Activated CD4-positive, alpha-beta memory T cell treated with anti-CD3 and anti-CD28 coated beads for 36 hours (primary cell): ENCODE data around the gene SEL1L2. TPM values are rescaled to one million over a fixed set of nuclear protein-coding genes. Genes with fewer than 3 reads are reported as not detected.

ENCODE experiments used
- CTCF ChIA-PET: fragments of 350-600 bp; sonication (Branson Sonifier 250); formaldehyde crosslinking; loops from one replicate; lab custom pipeline; 2021; ENCODE audit warnings: antibody characterized with exemption, inconsistent platforms; lab: Charles Lee
- POLR2A ChIA-PET: fragments of 350-600 bp; sonication (Branson Sonifier 250); formaldehyde crosslinking; loops from one replicate; lab custom pipeline; 2021; ENCODE audit warnings: antibody characterized with exemption; lab: Charles Lee
- DNase-seq: peaks from one replicate; pipeline ENCODE4 v3.0.0-alpha.2; 2020
- H3K27ac Mint-ChIP-seq: one replicate; pipeline ENCODE4 v1.8.0; 2021; ENCODE audit warnings: mixed read lengths
- H3K27me3 Mint-ChIP-seq: one replicate; pipeline ENCODE4 v1.8.0; 2021; ENCODE audit warnings: mixed read lengths
- H3K36me3 Mint-ChIP-seq: one replicate; pipeline ENCODE4 v1.8.0; 2021; ENCODE audit warnings: mixed read lengths
- H3K4me1 Mint-ChIP-seq: one replicate; pipeline ENCODE4 v1.8.0; 2021; ENCODE audit warnings: low read depth, mixed read lengths
- H3K4me3 Mint-ChIP-seq: one replicate; pipeline ENCODE4 v1.8.0; 2021; ENCODE audit warnings: mild to moderate bottlenecking, mixed read lengths
- H3K9me3 Mint-ChIP-seq: one replicate; pipeline ENCODE4 v1.8.0; 2021; ENCODE audit warnings: mixed read lengths
- intact Hi-C: fragments of 100-400 bp; cut with micrococcal nuclease; formaldehyde crosslinking; loops from one replicate; pipeline ENCODE4 v1.15.1; 2023
- total RNA-seq, 2 experiments: library from RNA; stranded (reverse); gene quantifications; one replicate each; pipeline ENCODE4 v1.2.3, GENCODE V29; 2021

The SEL1L2 gene
- total RNA-seq, 2 experiments from 2014 or later = not detected

- ChIA-PET POLR2A (no interaction called here), CTCF (no interaction called here)
- no peak for DNase-seq
- peaks cover 2% of the 10 kb centered on the region for H3K36me3 Mint-ChIP-seq
- intact Hi-C loops = no loop called here
- H3K4me3 Mint-ChIP-seq = no peak overlapping the region
- peaks cover 3% of the 10 kb centered on the region for H3K4me1 Mint-ChIP-seq
- H3K9me3 Mint-ChIP-seq = peaks cover 14% of the 10 kb centered on the region
- peaks cover 3% of the 10 kb centered on the region for H3K27me3 Mint-ChIP-seq
- no peak overlapping the region for H3K27ac Mint-ChIP-seq
Observed at GRCh38 chr20:13991311-13991710, 897 bp upstream of the SEL1L2 start.

- CTCF ChIA-PET = no interaction called here
- H3K4me3 Mint-ChIP-seq = no peak overlapping the region
- DNase-seq = no peak
- H3K9me3 Mint-ChIP-seq = peaks cover 5% of the 10 kb centered on the region
- no peaks in the 10 kb centered on the region for H3K27me3 Mint-ChIP-seq
- intact Hi-C loops = no loop called here
- H3K36me3 Mint-ChIP-seq = no peaks in the 10 kb centered on the region
- POLR2A ChIA-PET = no interaction called here
- H3K27ac Mint-ChIP-seq = no peak overlapping the region
- H3K4me1 Mint-ChIP-seq = no peaks in the 10 kb centered on the region
Observed at GRCh38 chr20:13984211-13984610, 6.2 kb downstream of the SEL1L2 start.

GRCh38 chr20:13960525-13960924 lies 29.9 kb downstream of the SEL1L2 start:
- no peaks in the 10 kb centered on the region for H3K27me3 Mint-ChIP-seq
- DNase-seq = no peak
- H3K4me3 Mint-ChIP-seq = no peak overlapping the region
- POLR2A ChIA-PET = no interaction called here
- CTCF ChIA-PET = no interaction called here
- H3K27ac Mint-ChIP-seq = no peak overlapping the region
- intact Hi-C loops = no loop called here
- peaks cover 2% of the 10 kb centered on the region for H3K9me3 Mint-ChIP-seq
- H3K4me1 Mint-ChIP-seq = no peaks in the 10 kb centered on the region
- no peaks in the 10 kb centered on the region for H3K36me3 Mint-ChIP-seq

GRCh38 chr20:13960119-13960518 lies 30.3 kb downstream of the SEL1L2 start:
- Mint-ChIP-seq H3K36me3 (no peaks in the 10 kb centered on the region), H3K9me3 (peaks cover 2% of the 10 kb centered on the region), H3K4me1 (no peaks in the 10 kb centered on the region), H3K27ac (no peak overlapping the region), H3K4me3 (no peak overlapping the region), H3K27me3 (no peaks in the 10 kb centered on the region)
- ChIA-PET CTCF (no interaction called here), POLR2A (no interaction called here)
- intact Hi-C loops = no loop called here
- no peak for DNase-seq

- no peak overlapping the region for H3K27ac Mint-ChIP-seq
- CTCF ChIA-PET = no interaction called here
- POLR2A ChIA-PET = no interaction called here
Observed at GRCh38 chr20:13953227-13953626, 37.2 kb downstream of the SEL1L2 start.

GRCh38 chr20:13947719-13948118 lies 42.7 kb downstream of the SEL1L2 start:
- no peaks in the 10 kb centered on the region for H3K4me1 Mint-ChIP-seq
- H3K27me3 Mint-ChIP-seq = no peaks in the 10 kb centered on the region
- H3K9me3 Mint-ChIP-seq = no peaks in the 10 kb centered on the region
- no peaks in the 10 kb centered on the region for H3K36me3 Mint-ChIP-seq
- ChIA-PET CTCF (no interaction called here), POLR2A (no interaction called here)
- no peak for DNase-seq
- intact Hi-C loops = no loop called here
- no peak overlapping the region for H3K27ac Mint-ChIP-seq
- H3K4me3 Mint-ChIP-seq = no peak overlapping the region

More at GRCh38 chr20:13953227-13953626, 37.2 kb downstream of the SEL1L2 start:
- intact Hi-C loops = no loop called here
- Mint-ChIP-seq H3K36me3 (no peaks in the 10 kb centered on the region), H3K9me3 (no peaks in the 10 kb centered on the region), H3K4me1 (no peaks in the 10 kb centered on the region), H3K4me3 (no peak overlapping the region), H3K27me3 (no peaks in the 10 kb centered on the region)
- no peak for DNase-seq

- DNase-seq = no peak
- POLR2A ChIA-PET = no interaction called here
- Mint-ChIP-seq H3K9me3 (no peaks in the 10 kb centered on the region), H3K4me1 (no peaks in the 10 kb centered on the region), H3K27ac (no peak overlapping the region), H3K27me3 (no peaks in the 10 kb centered on the region), H3K4me3 (no peak overlapping the region), H3K36me3 (no peaks in the 10 kb centered on the region)
- CTCF ChIA-PET = no interaction called here
- intact Hi-C loops = no loop called here
Observed at GRCh38 chr20:13941031-13941430, 49.4 kb downstream of the SEL1L2 start.

GRCh38 chr20:13936781-13937576 lies 53.4 kb downstream of the SEL1L2 start:
- intact Hi-C loops = no loop called here
- H3K4me1 Mint-ChIP-seq = no peaks in the 10 kb centered on the region
- H3K27ac Mint-ChIP-seq = no peak overlapping the region
- no peaks in the 10 kb centered on the region for H3K36me3 Mint-ChIP-seq
- CTCF ChIA-PET = no interaction called here
- H3K4me3 Mint-ChIP-seq = no peak overlapping the region
- H3K9me3 Mint-ChIP-seq = no peaks in the 10 kb centered on the region
- no peak for DNase-seq
- H3K27me3 Mint-ChIP-seq = no peaks in the 10 kb centered on the region
- POLR2A ChIA-PET = no interaction called here

- H3K27ac Mint-ChIP-seq = no peak overlapping the region
Observed at GRCh38 chr20:13934992-13935894, 55.2 kb downstream of the SEL1L2 start.

GRCh38 chr20:13930281-13930680 lies 60.1 kb downstream of the SEL1L2 start:
- H3K4me3 Mint-ChIP-seq = no peak overlapping the region
- no peaks in the 10 kb centered on the region for H3K4me1 Mint-ChIP-seq
- H3K9me3 Mint-ChIP-seq = no peaks in the 10 kb centered on the region
- ChIA-PET CTCF (no interaction called here), POLR2A (no interaction called here)
- no peaks in the 10 kb centered on the region for H3K36me3 Mint-ChIP-seq
- no peaks in the 10 kb centered on the region for H3K27me3 Mint-ChIP-seq
- no peak for DNase-seq
- H3K27ac Mint-ChIP-seq = no peak overlapping the region
- intact Hi-C loops = no loop called here

More at GRCh38 chr20:13934992-13935894, 55.2 kb downstream of the SEL1L2 start:
- ChIA-PET CTCF (no interaction called here), POLR2A (no interaction called here)
- intact Hi-C loops = no loop called here
- DNase-seq = no peak
- H3K4me3 Mint-ChIP-seq = no peak overlapping the region
- H3K27me3 Mint-ChIP-seq = no peaks in the 10 kb centered on the region
- no peaks in the 10 kb centered on the region for H3K9me3 Mint-ChIP-seq
- H3K36me3 Mint-ChIP-seq = no peaks in the 10 kb centered on the region
- no peaks in the 10 kb centered on the region for H3K4me1 Mint-ChIP-seq

- POLR2A ChIA-PET = no interaction called here
- CTCF ChIA-PET = no interaction called here
- no peak overlapping the region for H3K27ac Mint-ChIP-seq
- no peaks in the 10 kb centered on the region for H3K36me3 Mint-ChIP-seq
- no peak for DNase-seq
- H3K4me3 Mint-ChIP-seq = no peak overlapping the region
- intact Hi-C loops = no loop called here
- H3K9me3 Mint-ChIP-seq = no peaks in the 10 kb centered on the region
- no peaks in the 10 kb centered on the region for H3K4me1 Mint-ChIP-seq
- no peaks in the 10 kb centered on the region for H3K27me3 Mint-ChIP-seq
Observed at GRCh38 chr20:13929836-13930235, 60.6 kb downstream of the SEL1L2 start.

GRCh38 chr20:13928901-13929300 lies 61.5 kb downstream of the SEL1L2 start:
- H3K27me3 Mint-ChIP-seq = no peaks in the 10 kb centered on the region
- intact Hi-C loops = no loop called here
- H3K27ac Mint-ChIP-seq = no peak overlapping the region
- H3K36me3 Mint-ChIP-seq = no peaks in the 10 kb centered on the region
- H3K4me3 Mint-ChIP-seq = no peak overlapping the region
- no peaks in the 10 kb centered on the region for H3K9me3 Mint-ChIP-seq
- DNase-seq = no peak
- ChIA-PET POLR2A (interaction anchor here (0.6 kb wide), 1 partner anchor 1512 kb away, joined by 5 read pairs; no protein-coding TSS in a partner anchor), CTCF (no interaction called here)
- H3K4me1 Mint-ChIP-seq = no peaks in the 10 kb centered on the region
